SH-SY5Y (cell line): Measurements from ENCODE around the gene ADAMTSL1.

ENCODE experiments used
- GATA2 ChIP-seq: IDR thresholded peaks from 2 replicates; pipeline ENCODE4 v1.6.1; 2011; ENCODE audit warnings: mild to moderate bottlenecking, low read depth, low read length
- GATA3 ChIP-seq: IDR thresholded peaks from 2 replicates; pipeline ENCODE4 v1.6.1; 2011; ENCODE audit warnings: low read depth, mild to moderate bottlenecking, low read length, moderate library complexity

DNA sequence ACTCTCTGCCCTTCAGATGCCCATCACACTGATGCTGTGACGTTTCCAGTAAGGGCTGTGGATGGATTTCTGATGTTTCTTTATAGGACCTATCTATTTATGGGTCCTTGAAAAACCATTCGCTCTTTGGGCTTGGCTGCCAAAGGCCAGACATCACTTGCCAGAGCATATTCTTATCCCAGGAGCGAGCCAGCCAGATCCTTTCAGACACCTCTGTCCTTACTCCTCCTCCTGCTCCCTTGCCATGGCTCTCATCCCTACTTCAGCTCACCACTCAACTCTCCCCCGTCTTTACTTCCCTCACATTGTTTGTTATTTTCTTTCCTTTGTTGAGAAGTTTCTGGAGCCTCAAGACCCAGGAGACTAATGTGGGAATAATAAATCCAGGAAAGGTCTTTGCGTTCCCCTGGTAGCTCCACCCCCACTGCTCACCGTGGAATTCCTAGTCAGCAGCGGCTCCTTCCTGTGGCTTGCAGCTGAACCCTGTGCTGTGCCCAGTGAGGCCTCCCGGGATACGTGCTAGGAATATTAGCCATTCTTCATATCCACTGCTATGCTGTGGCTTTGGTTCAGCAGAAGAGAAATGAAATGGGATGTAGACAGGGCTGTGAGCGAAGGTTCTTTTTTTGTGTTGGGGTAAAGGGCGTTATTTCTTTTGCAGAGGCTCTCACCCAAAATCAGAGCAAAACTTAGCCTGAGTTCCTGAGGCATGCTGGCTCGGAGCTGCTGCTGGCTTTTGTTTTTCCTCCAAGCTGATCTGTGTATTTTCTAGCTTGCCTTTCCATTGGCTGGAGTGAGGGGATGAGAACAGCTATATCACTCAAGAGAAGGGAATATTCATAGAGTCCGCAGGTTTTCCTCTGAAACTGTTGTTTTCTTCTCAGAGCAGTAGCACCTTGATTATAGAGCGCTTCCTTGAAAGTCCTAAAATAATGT is 387.9 kb downstream of the ADAMTSL1 start:
- TF ChIP-seq GATA2, result no peak
- TF ChIP-seq GATA3, result no peak
